GM21423 (cell line): ENCODE measurements around the gene TAF1C.

Source experiments
- ATAC-seq: cut with Tn5 transposase; IDR thresholded peaks from one replicate; pipeline ENCODE4 v1.9.1; 2021; ENCODE audit warnings: mild to moderate bottlenecking, moderate library complexity; ENCODE audit not compliant: unreplicated experiment

The TAF1C gene

DNA sequence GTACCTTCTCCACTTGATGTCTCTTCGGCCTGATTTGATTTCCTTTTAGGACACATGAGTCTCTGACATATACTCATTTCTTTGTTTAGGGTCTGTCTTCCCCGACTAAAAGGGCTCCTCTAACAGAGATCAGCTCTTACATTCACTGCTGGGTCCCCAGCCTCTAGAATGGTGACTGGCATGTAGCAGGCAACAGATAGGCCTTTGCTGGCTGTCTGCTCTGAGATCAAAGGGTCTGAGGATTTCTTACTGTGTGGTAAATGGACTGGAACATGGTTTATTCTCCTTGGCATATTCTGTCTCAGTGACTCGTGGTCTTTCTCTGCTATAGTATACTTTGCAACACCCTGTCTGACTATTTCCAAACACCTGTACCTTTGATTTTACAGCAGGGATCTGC, 25.1 kb downstream of the TAF1C start:
- no peak for ATAC-seq

DNA sequence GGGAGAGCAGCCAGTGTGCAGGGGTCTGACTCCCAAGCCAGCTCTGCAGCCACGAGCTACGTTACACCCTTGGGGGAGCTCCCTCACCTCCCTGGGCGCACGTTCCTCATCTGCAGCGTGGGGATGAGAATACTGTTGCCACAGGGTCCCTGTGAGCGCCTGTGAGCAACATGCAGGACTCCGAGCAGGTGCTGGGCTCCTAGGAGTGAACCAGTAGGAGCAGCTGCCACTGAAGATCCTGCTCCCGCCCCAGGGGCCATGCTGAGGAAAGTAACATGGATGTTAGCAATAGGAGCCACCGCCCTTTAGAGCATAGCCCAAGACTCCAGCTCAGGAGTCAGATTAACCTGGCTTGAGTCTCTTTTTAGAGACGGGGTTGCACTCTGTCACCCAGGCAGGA, 25.8 kb downstream of the TAF1C start:
- ATAC-seq: no peak

DNA sequence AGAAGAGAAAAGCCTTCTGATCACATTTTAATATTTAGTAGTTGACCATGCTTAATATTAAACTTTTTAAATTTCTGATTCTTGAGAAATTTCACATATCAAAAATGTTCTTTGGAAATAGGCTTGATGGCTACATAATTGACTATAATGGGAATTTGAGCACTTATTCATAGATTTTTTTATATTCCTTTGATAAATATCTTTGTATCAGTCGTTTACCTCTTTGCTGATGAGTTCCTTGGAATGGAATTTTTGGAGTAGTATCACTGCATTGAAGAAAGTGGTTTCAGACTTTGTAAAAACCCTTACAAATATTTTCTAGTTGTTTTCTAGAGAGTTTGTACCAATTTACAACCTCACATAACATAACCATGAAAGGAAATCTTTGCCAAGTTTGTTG, 27.1 kb downstream of the TAF1C start:
- no peak for ATAC-seq

- ATAC-seq: no peak
Measured at GRCh38 chr16:84159007-84159406, 27.9 kb downstream of the TAF1C start.

DNA sequence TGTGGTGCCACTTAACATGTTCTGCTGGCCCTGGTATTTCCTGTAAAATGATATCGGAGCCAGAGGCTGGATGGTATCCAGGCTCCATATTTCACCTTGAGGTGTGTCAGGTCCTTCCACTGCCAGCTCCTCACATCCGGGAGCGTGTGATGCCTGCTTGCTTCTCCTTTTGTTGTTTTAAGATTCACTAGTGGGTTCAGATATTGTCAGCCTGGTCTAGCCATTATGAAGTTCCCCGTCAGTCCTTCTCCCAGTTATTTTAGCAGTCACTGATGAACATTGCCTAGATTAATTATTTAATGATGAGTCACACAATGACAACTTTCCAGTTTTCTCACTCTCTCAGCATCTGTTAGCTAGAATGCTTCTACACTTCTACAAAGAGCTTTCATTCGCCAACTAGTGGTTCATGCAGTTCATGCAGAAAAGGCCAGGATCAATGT, 30.5 kb downstream of the TAF1C start:
- no peak for ATAC-seq

- no peak for ATAC-seq
Measured at GRCh38 chr16:84155771-84156170, 31.1 kb downstream of the TAF1C start.

- ATAC-seq: no peak
Measured at GRCh38 chr16:84155226-84155625, 31.6 kb downstream of the TAF1C start.

- ATAC-seq: no peak
Measured at GRCh38 chr16:84153660-84154214, 33.1 kb downstream of the TAF1C start.

GRCh38 chr16:84150926-84151325, 35.9 kb downstream of the TAF1C start:
- no peak for ATAC-seq

DNA sequence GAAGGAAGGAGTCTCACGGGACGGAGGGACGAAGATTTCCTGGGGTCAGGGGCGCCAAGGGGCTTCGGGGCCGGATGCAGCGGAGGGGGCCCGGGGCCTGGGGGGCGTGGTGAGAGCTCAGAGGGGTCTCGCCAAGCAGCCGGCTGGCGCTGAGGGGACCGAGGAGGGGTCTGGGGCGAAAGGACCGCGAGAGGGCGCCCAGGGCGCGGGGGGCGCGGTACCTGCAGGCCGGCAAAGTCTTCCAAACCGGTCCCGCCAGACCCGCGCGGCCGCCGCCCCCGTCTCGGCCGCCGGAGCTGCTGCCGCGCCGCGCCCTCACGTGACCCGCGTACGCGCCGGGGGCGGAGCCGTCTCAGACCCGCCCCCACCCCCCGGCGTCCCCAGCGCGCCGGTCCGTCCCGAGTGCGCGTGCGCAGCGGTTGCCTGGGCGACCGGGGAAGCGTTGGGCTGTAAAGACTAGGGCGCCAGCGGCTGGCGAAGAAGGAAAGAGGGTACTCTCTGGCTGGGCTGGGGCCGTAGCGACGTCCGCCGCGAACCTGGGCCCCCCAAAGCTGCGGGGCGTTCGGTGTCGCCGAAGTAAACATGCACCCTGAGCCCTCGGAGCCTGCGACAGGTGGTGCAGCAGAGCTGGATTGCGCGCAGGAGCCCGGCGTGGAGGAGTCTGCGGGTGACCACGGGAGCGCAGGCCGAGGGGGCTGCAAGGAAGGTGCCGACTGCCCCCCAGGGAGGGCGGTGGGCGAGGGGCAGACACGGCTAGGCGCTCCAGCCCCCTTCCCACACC, 41.8 kb downstream of the TAF1C start, which contains the start of the genes DNAAF1 and HSDL1:
DNAAF1 (plus strand) TSS at position 450 of the 781 bp plus-strand sequence; CDS start at position 583, 133 bp downstream.
HSDL1 (minus strand) TSS at position 319 of the 781 bp plus-strand sequence. CDS start 13,856 bp downstream, outside the sequence.
- peak; percentile 92 for ATAC-seq

- ATAC-seq: peak; percentile 5
Measured at GRCh38 chr16:84144209-84144858, 42.5 kb downstream of the TAF1C start.

GRCh38 chr16:84143784-84144199, 43.1 kb downstream of the TAF1C start:
- ATAC-seq: no peak

DNA sequence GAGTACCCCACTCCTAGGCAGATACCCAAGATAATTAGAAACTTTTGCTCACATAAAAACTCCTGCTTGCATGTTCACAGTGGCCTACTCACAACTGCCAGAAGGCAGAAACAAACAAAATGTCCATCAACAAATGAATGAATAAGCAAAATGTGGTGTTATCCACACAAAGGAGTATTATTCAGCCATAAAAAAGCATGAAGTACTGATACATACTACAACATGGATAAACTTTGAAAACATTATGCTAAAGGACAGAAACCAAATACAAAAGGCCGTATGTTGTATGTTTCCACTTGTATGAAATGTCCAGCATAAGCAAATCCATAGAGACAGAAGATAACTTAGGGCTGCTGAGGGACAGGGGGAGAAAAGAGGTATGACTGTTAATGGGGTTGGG, 43.8 kb downstream of the TAF1C start:
- no peak for ATAC-seq

GRCh38 chr16:84141143-84141670, 45.6 kb downstream of the TAF1C start:
- no peak for ATAC-seq

DNA sequence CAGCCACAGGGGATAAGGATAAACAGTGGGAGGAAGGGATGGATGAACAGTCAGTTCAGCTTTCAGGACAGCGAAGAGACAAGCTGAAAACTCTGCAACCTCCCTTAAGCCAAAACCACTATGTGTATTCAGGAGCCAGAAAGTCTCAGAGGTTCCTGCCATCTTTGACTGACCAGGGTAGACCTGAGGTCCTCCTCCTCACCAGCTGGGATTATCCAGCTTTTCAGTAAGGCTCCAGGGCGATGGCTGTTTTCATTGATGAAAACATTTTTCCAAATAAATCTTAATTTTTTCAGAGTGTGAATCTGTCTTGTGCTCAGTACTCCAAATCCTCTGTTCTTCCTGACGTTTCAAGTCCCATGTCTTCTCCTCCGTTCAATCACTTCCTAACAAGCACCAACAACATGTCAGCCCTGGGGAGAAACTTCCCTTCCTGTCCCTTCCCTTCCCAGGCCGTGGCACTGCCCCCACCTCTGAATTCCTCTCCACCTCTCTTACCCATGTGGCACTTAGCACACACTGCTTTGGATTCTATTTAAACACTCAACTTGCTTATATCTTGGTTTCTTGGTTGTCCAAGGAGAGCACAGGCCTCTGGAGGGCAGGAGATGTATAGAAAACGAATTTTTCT, 47.1 kb downstream of the TAF1C start:
- no peak for ATAC-seq

- ATAC-seq: no peak
Measured at GRCh38 chr16:84138824-84139627, 47.8 kb downstream of the TAF1C start.

- ATAC-seq: no peak
Measured at GRCh38 chr16:84138500-84138823, 48.4 kb downstream of the TAF1C start.

DNA sequence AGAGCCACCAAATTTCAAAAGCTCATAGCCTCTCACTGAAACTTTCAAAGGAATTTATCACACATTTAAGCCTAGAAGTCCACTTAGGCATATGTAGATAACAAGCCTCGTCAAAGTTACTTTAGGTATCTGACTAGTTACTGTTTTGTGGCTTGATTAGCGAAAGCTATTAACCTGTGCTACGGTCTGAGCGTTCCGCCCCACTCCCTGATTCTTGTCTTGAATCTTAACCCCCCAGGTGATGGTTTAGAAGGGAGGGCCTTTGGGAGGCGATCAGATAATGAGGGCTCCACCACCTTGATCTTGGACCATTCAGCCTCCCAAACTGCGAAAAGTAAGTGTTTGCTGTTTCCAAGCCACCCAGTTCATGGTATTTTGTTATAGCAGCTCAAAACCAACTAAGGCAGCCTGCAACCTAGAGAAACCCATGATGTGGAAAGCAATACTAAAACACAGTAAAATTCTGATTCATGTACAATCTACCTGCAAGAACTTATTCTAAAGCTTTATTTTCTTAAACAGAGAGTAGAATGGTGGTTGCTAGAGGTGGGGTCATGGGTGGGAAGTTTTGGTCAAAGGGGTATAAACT, 49.0 kb downstream of the TAF1C start:
- ATAC-seq: no peak

DNA sequence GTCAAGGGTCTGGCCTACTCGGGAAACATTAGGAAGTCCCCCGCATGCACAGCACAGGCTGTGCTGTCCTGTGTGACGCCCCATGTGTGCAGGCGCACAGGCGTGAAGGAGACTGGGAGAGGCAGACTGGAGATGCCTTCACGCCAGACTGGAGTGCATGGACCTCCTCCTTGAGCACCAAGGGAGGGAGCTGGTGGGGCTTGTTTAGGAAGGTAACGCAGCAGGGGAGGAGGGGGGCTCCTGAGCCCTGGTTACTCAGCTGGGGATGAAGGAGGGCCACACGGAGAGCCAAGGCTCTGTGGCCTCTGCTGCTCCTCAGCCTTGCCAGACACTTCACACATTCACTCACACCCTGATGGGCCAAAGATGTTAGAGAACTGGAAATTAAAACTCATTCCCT, 49.6 kb downstream of the TAF1C start:
- ATAC-seq: no peak
